ENCODE measurements around the gene HOXB5.

DNA sequence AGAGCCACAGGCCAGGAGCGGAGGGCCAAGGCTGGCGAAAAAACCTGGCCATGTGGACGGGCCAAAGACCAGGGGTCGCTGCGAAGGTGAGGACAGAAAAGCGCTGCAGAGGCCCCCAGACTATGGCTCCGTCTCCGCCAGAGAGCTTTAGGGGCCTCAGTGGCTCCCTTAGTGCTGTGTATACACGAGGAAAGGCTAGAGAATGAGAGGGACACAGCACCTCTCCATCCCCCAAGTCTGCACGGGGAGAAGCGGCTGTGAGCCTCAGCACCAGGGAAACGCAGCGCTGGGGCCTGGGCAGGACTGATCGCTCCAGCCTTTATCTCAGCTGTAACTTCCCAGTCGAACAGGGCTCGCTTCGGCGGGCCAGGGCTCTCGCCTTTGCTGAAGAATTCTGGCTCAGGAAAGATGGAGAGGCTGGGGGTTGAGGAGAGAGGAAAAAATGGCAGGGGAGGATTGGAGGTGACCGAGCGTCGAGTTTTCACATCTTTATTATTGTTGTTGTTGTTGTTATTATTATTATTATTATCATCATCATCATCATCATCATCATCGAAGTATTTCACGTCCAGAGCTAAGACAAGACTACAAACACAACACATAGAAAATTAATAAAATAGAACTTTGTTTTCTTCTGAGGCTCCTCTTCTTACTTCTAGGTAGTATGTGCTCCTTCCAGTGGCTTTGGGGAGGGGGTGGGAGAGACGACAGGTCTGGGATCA is 1.9 kb upstream of the HOXB5 start:
- TF ChIP-seq, protein P1, sequence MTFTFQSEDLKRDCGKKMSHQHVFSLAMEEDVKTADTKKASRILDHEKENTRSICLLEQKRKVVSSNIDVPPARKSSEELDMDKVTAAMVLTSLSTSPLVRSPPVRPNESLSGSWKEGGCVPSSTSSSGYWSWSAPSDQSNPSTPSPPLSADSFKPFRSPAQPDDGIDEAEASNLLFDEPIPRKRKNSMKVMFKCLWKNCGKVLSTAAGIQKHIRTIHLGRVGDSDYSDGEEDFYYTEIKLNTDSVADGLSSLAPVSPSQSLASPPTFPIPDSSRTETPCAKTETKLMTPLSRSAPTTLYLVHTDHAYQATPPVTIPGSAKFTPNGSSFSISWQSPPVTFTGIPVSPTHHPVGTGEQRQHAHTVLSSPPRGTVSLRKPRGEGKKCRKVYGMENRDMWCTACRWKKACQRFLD (tag by site-specific recombination; IDR thresholded peaks at IDR 0.05): no peak
- TF ChIP-seq, protein P2, sequence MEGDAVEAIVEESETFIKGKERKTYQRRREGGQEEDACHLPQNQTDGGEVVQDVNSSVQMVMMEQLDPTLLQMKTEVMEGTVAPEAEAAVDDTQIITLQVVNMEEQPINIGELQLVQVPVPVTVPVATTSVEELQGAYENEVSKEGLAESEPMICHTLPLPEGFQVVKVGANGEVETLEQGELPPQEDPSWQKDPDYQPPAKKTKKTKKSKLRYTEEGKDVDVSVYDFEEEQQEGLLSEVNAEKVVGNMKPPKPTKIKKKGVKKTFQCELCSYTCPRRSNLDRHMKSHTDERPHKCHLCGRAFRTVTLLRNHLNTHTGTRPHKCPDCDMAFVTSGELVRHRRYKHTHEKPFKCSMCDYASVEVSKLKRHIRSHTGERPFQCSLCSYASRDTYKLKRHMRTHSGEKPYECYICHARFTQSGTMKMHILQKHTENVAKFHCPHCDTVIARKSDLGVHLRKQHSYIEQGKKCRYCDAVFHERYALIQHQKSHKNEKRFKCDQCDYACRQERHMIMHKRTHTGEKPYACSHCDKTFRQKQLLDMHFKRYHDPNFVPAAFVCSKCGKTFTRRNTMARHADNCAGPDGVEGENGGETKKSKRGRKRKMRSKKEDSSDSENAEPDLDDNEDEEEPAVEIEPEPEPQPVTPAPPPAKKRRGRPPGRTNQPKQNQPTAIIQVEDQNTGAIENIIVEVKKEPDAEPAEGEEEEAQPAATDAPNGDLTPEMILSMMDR (tag by site-specific recombination; IDR thresholded peaks at IDR 0.05): no peak
- no peak for TF ChIP-seq ZNF677 (tag by site-specific recombination; IDR thresholded peaks at IDR 0.05)
- TF ChIP-seq ZNF37A (tag by site-specific recombination; IDR thresholded peaks at IDR 0.05): no peak
- no peak for TF ChIP-seq ZNF274 (IDR thresholded peaks at IDR 0.05; ENCODE audit: low read length)
- TF ChIP-seq ZNF274 (tag by site-specific recombination; IDR thresholded peaks at IDR 0.05; ENCODE audit: borderline replicate concordance): no peak
- TF ChIP-seq, protein P3, sequence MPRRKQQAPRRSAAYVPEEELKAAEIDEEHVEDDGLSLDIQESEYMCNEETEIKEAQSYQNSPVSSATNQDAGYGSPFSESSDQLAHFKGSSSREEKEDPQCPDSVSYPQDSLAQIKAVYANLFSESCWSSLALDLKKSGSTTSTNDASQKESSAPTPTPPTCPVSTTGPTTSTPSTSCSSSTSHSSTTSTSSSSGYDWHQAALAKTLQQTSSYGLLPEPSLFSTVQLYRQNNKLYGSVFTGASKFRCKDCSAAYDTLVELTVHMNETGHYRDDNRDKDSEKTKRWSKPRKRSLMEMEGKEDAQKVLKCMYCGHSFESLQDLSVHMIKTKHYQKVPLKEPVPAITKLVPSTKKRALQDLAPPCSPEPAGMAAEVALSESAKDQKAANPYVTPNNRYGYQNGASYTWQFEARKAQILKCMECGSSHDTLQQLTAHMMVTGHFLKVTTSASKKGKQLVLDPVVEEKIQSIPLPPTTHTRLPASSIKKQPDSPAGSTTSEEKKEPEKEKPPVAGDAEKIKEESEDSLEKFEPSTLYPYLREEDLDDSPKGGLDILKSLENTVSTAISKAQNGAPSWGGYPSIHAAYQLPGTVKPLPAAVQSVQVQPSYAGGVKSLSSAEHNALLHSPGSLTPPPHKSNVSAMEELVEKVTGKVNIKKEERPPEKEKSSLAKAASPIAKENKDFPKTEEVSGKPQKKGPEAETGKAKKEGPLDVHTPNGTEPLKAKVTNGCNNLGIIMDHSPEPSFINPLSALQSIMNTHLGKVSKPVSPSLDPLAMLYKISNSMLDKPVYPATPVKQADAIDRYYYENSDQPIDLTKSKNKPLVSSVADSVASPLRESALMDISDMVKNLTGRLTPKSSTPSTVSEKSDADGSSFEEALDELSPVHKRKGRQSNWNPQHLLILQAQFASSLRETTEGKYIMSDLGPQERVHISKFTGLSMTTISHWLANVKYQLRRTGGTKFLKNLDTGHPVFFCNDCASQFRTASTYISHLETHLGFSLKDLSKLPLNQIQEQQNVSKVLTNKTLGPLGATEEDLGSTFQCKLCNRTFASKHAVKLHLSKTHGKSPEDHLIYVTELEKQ (tag by site-specific recombination; IDR thresholded peaks at IDR 0.05; ENCODE audit: borderline replicate concordance): no peak
